ENCODE results near the gene CCNK. TPM values are rescaled to one million over a fixed set of nuclear protein-coding genes. Genes with fewer than 3 reads are reported as not detected.

Gene CCNK
- total RNA-seq, 1 experiment from 2014 or later = 84.7 TPM

DNA sequence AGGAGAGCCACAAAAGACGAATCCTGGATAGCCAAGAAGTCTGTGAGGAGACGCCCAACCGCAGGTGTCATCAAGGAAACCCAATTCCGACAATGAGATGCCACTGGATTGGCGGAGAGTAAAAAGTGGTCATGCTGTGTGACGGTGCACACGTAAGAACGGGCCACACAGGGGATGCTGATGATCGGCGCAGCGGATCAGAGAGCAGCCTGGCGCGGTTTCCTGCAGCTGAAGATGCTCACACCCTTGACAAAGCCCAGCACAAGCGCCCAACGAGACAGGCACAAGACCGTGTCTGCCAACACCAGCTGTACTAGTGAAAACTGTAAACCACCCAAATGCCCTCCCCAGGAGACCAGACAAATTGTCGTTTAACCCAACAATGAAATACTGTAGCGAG, 67.0 kb downstream of the CCNK start (continued):
- TF ChIP-seq, protein P1, sequence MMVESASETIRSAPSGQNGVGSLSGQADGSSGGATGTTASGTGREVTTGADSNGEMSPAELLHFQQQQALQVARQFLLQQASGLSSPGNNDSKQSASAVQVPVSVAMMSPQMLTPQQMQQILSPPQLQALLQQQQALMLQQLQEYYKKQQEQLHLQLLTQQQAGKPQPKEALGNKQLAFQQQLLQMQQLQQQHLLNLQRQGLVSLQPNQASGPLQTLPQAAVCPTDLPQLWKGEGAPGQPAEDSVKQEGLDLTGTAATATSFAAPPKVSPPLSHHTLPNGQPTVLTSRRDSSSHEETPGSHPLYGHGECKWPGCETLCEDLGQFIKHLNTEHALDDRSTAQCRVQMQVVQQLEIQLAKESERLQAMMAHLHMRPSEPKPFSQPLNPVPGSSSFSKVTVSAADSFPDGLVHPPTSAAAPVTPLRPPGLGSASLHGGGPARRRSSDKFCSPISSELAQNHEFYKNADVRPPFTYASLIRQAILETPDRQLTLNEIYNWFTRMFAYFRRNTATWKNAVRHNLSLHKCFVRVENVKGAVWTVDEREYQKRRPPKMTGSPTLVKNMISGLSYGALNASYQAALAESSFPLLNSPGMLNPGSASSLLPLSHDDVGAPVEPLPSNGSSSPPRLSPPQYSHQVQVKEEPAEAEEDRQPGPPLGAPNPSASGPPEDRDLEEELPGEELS (CRISPR knock-in tag; IDR thresholded peaks at IDR 0.05) = no peak
- TF ChIP-seq, protein P2, sequence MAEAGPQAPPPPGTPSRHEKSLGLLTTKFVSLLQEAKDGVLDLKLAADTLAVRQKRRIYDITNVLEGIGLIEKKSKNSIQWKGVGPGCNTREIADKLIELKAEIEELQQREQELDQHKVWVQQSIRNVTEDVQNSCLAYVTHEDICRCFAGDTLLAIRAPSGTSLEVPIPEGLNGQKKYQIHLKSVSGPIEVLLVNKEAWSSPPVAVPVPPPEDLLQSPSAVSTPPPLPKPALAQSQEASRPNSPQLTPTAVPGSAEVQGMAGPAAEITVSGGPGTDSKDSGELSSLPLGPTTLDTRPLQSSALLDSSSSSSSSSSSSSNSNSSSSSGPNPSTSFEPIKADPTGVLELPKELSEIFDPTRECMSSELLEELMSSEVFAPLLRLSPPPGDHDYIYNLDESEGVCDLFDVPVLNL (CRISPR knock-in tag; IDR thresholded peaks at IDR 0.05; ENCODE audit: borderline replicate concordance, low read depth) = no peak
- no peak for TF ChIP-seq FOXP1 (CRISPR knock-in tag; IDR thresholded peaks at IDR 0.05; ENCODE audit: borderline replicate concordance)
- TF ChIP-seq FOXK1 (CRISPR knock-in tag; IDR thresholded peaks at IDR 0.05) = no peak
- TF ChIP-seq NR3C1 (CRISPR knock-in tag; conservative IDR thresholded peaks at IDR 0.05; ENCODE audit: low read depth) = no peak

DNA sequence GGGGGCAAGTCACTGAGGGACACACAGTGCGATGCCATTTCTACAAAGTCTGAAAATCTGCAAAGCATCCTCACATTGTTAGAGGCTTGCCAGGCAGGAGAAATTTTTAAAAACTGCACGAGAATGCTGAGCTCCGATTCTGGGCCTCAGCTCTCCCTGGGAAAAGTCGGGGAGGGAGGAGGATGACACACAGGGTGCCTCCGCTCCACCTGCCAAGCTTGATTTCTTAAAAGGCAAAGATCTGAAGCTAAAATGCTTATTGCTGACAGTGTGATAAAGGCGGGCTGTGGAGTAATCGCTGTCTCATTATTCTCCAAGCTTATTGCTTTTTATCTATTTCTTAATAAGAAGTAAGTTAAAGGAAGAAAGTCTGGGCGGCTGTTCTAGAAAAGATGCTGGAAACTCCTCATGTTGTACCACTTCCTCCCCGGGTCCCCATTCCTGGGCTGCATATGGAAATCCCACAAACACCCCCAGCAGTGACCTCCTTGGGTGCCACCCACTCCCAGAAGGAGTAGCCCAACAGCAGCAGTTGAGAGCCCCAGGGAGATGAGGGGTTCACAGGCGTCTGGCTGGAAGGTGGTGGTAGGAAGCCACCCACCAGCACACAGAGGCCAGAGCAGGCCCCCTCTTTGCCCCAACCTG, 67.8 kb downstream of the CCNK start:
- H3K4me1 Mint-ChIP-seq = peaks cover 47% of the 10 kb centered on the region
- H3K36me3 Mint-ChIP-seq = no peaks in the 10 kb centered on the region
- no peak for TF ChIP-seq RELA (CRISPR knock-in tag; IDR thresholded peaks at IDR 0.05; ENCODE audit: borderline replicate concordance)
- TF ChIP-seq, protein P3, sequence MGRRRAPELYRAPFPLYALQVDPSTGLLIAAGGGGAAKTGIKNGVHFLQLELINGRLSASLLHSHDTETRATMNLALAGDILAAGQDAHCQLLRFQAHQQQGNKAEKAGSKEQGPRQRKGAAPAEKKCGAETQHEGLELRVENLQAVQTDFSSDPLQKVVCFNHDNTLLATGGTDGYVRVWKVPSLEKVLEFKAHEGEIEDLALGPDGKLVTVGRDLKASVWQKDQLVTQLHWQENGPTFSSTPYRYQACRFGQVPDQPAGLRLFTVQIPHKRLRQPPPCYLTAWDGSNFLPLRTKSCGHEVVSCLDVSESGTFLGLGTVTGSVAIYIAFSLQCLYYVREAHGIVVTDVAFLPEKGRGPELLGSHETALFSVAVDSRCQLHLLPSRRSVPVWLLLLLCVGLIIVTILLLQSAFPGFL (CRISPR knock-in tag; IDR thresholded peaks at IDR 0.05; ENCODE audit: borderline replicate concordance) = no peak
- TF ChIP-seq TEAD1 (CRISPR knock-in tag; IDR thresholded peaks at IDR 0.05) = no peak
- TF ChIP-seq, protein P4, sequence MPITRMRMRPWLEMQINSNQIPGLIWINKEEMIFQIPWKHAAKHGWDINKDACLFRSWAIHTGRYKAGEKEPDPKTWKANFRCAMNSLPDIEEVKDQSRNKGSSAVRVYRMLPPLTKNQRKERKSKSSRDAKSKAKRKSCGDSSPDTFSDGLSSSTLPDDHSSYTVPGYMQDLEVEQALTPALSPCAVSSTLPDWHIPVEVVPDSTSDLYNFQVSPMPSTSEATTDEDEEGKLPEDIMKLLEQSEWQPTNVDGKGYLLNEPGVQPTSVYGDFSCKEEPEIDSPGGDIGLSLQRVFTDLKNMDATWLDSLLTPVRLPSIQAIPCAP (CRISPR knock-in tag; IDR thresholded peaks at IDR 0.05) = no peak
- TF ChIP-seq, protein P5, sequence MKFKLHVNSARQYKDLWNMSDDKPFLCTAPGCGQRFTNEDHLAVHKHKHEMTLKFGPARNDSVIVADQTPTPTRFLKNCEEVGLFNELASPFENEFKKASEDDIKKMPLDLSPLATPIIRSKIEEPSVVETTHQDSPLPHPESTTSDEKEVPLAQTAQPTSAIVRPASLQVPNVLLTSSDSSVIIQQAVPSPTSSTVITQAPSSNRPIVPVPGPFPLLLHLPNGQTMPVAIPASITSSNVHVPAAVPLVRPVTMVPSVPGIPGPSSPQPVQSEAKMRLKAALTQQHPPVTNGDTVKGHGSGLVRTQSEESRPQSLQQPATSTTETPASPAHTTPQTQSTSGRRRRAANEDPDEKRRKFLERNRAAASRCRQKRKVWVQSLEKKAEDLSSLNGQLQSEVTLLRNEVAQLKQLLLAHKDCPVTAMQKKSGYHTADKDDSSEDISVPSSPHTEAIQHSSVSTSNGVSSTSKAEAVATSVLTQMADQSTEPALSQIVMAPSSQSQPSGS (CRISPR knock-in tag; IDR thresholded peaks at IDR 0.05; ENCODE audit: borderline replicate concordance, low read depth) = no peak
- no peaks in the 10 kb centered on the region for H3K9me3 Mint-ChIP-seq
- H3K27ac Mint-ChIP-seq = peak overlapping the region; percentile 68; the same call in 1 of the 2 replicates
- no peak overlapping the region for H3K4me3 Mint-ChIP-seq
- ChIA-PET CTCF (interaction anchor here (1.6 to 1.8 kb wide), 2 partner anchors 24 to 46 kb away, joined by 4 to 5 read pairs; no protein-coding TSS in a partner anchor), POLR2A (interaction anchor here (0.9 to 1.0 kb wide), 2 partner anchors 9 to 38 kb away, joined by 3 read pairs; no protein-coding TSS in a partner anchor)
- DNase-seq (ENCODE audit: low spot score) (no peak), ATAC-seq (no peak)
- no peaks in the 10 kb centered on the region for H3K27me3 Mint-ChIP-seq (ENCODE audit: low read depth)

DNA sequence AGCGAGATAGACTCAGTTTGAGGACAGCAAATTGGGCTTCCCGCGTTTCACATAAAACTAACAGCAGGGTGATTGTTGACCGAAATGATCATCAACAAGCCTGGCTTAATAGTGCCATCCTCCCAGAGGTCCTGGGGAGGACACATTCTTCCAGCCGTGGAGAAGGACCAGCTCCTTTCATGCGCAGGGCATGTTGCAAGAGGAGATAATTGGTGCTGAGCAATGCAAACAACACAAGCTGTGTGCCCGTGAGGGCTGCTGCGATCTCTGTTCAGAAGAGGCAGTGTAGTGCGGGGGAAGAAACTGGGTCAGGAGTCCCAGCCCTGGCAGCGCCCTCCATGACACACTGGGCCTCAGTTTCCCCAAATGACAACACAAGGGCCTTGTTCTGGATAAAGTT, 68.5 kb downstream of the CCNK start:
- no peaks in the 10 kb centered on the region for H3K36me3 Mint-ChIP-seq
- H3K4me1 Mint-ChIP-seq = peaks cover 45% of the 10 kb centered on the region
- ChIA-PET POLR2A (interaction anchor here (1.0 kb wide), 1 partner anchor 39 kb away, joined by 3 read pairs; no protein-coding TSS in a partner anchor), CTCF (interaction anchor here (1.6 to 1.8 kb wide), 2 partner anchors 24 to 45 kb away, joined by 4 to 5 read pairs; no protein-coding TSS in a partner anchor)
- no peak for ATAC-seq
- H3K4me3 Mint-ChIP-seq = no peak overlapping the region
- H3K9me3 Mint-ChIP-seq = no peaks in the 10 kb centered on the region
- TF ChIP-seq GABPB1 (CRISPR knock-in tag; IDR thresholded peaks at IDR 0.05) (peak; percentile 67), CBFB (CRISPR knock-in tag; IDR thresholded peaks at IDR 0.05; ENCODE audit: low read depth) (no peak)
- TF ChIP-seq, protein P6, sequence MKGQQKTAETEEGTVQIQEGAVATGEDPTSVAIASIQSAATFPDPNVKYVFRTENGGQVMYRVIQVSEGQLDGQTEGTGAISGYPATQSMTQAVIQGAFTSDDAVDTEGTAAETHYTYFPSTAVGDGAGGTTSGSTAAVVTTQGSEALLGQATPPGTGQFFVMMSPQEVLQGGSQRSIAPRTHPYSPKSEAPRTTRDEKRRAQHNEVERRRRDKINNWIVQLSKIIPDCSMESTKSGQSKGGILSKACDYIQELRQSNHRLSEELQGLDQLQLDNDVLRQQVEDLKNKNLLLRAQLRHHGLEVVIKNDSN (CRISPR knock-in tag; IDR thresholded peaks at IDR 0.05) = no peak
- no peak for DNase-seq (ENCODE audit: low spot score)
- H3K27ac Mint-ChIP-seq = peak overlapping the region; percentile 68; the same call in 1 of the 2 replicates
- no peaks in the 10 kb centered on the region for H3K27me3 Mint-ChIP-seq (ENCODE audit: low read depth)

Measured in WTC11 (cell line).